Heart left ventricle (tissue), 16 donors: ENCODE measurements around the gene ZNF280D. TPM values are rescaled to one million over a fixed set of nuclear protein-coding genes. Genes with fewer than 3 reads are reported as not detected.
A peak's percentile ranks its signal among the peaks of the same experiment; 100 is the strongest.

ENCODE experiments used
- ATAC-seq, 4 donors: fragments of 200-7000 bp; cut with Tn5 transposase; one replicate each; pipeline ENCODE4 v1.9.1; 2020 to 2022; ENCODE audit warnings: moderate library complexity in 4 of 4, mild to moderate bottlenecking in 3 of 4, moderate number of reproducible peaks in 1 of 4
- DNase-seq, 5 donors: peaks; one replicate each; pipeline ENCODE4 v3.0.0-alpha.2; 2020
- H3K27ac ChIP-seq, 12 donors: fragments of 200-600 bp; sonication (generic) in 4 of 12; one replicate each; pipeline versions ENCODE4 v1.5.0 to v1.8.0; 2016 to 2022; ENCODE audit warnings: mild to moderate bottlenecking in 2 of 12
- H3K27me3 ChIP-seq, 9 donors: fragments of 200-600 bp; sonication (generic) in 2 of 9; one replicate each; pipeline versions ENCODE4 v1.5.1 to v1.8.0; 2016 to 2022; ENCODE audit warnings: mild to moderate bottlenecking in 3 of 9
- H3K36me3 ChIP-seq, 9 donors: fragments of 200-600 bp; sonication (generic) in 2 of 9; one replicate each; pipeline versions ENCODE4 v1.5.0 to v1.8.0; 2018 to 2022; ENCODE audit warnings: mild to moderate bottlenecking in 2 of 9
- H3K4me1 ChIP-seq, 12 donors: fragments of 200-600 bp; sonication (generic) in 4 of 12; one replicate each; pipeline versions ENCODE4 v1.5.0 to v1.8.0; 2016 to 2022; ENCODE audit warnings: mild to moderate bottlenecking in 3 of 12
- H3K4me3 ChIP-seq, 12 donors: fragments of 200-600 bp; sonication (generic) in 4 of 12; one replicate each; pipeline versions ENCODE4 v1.5.0 to v1.8.0; 2017 to 2022; ENCODE audit warnings: mild to moderate bottlenecking in 9 of 12, moderate library complexity in 4 of 12
- H3K9me3 ChIP-seq, 12 donors: fragments of 200-600 bp; sonication (generic) in 4 of 12; one replicate each; pipeline versions ENCODE4 v1.5.0 to v1.8.0; 2016 to 2022; ENCODE audit warnings: mild to moderate bottlenecking in 1 of 12
- CTCF ChIP-seq, 12 donors: fragments of 200-600 bp; sonication (generic) in 4 of 12; IDR thresholded peaks; one replicate each; pipeline versions ENCODE4 v1.5.0 to v1.8.0; 2018 to 2022; ENCODE audit warnings: antibody characterized with exemption in 12 of 12, mild to moderate bottlenecking in 5 of 12
- POLR2A ChIP-seq, 2 donors: fragments of 450-650 bp; IDR thresholded peaks; one replicate each; pipeline ENCODE4 v1.6.1; 2017; ENCODE audit warnings: antibody characterized with exemption in 2 of 2, mild to moderate bottlenecking in 2 of 2, moderate library complexity in 2 of 2
- WGBS, 4 donors: extraction: QIAGEN DNeasy Blood & Tissue Kit in 2 of 4; methylation state at CpG; one replicate each; pipeline versions ENCODE4 v1.1.5 to v1.1.7; 2013 to 2018; 5-methylcytosine and 5-hydroxymethylcytosine counted together
- intact Hi-C, 10 donors: fragments of 100-400 bp; cut with DNase I; formaldehyde crosslinking; loops; one replicate each; pipeline versions ENCODE4 v1.11.1 to v1.14.2; 2022
- polyA plus RNA-seq, 2 donors: library from polyadenylated mRNA; stranded (reverse); fragments of 200-250 nt; gene quantifications; one replicate each; pipeline ENCODE4 v1.2.3, GENCODE V29; 2013
- total RNA-seq, 9 donors: library from RNA; depleted of rRNA in 2 of 9; stranded (reverse); fragments of >200 nt in 2 of 9; fragmentation: NEBNext Ultra II Directional in 3 of 9; extraction: Animal tissue kit (Norgen Biotek cat#: 25700) in 3 of 9; gene quantifications; one replicate each; pipeline versions ENCODE4 v1.1.0 to v1.2.4, GENCODE V29; 2016 to 2023
- donor health status: ischemic (EF 13 %, LVEDD 7.1; RV severe dilation, severe dysfunction).
- donor health status: healthy with polysubstance abuse.
- donor health status: DM: no; HTN: yes; CAD: no.
- donor health status: DM: no; HTN: no; CAD: no.
- donor health status: ischemic (EF 25% LVEDD 6.9; RV normal size, moderate dysfunction).
- donor health status: ischemic (EF 25% LVEDD 5.7; RV mildly dilated, moderate dysfunction).
- donor health status: healthy.
- donor health status: DM: yes; HTN: yes; CAD: no.
- donor health status: ischemic (EF 35%, LVEDD 5.7; RV mildly dilated, moderate dysfunction).
- donor health status: nonischemic (EF 11% LVEDD 7.7; RV severe dilation, severe dysfunction).
- donor health status: DM: yes; HTN: yes; CAD: no.
- donor health status: PGD.
- donor health status: ischemic (EF 29% LVEDD 5.4; RV normal size, mild dysfunction).
- donor health status: nonischemic (EF 23%, LVEDD 6.1; RV moderate dilation, normal function).

The ZNF280D gene
- total and polyA plus RNA-seq, 11 donors = 7.0 to 32.8 (median 23.4) TPM

- Histone ChIP-seq H3K4me1 (peaks cover 0 to 40% (median 34%) of the 10 kb centered on the region in 12 donors), H3K9me3 (peaks cover 0 to 13% (median 0%) of the 10 kb centered on the region in 12 donors), H3K4me3 (peak overlapping the region in 9 of 12 donors; percentile 69 to 83 (median 77)), H3K36me3 (no peaks in the 10 kb centered on the region), H3K27ac (peak overlapping the region in 11 of 12 donors; percentile 96 to 99 (median 98)), H3K27me3 (no peaks in the 10 kb centered on the region)
- DNase-seq (no peak), ATAC-seq (no peak)
- TF ChIP-seq CTCF (IDR thresholded peaks at IDR 0.05) (no peak), POLR2A (IDR thresholded peaks at IDR 0.05) (no peak)
- intact Hi-C loops = loop anchor here in 5 of 10 donors (5.0 to 10.0 kb wide), 5 partner anchors 78 to 181 kb away; partner anchors contain the start of gene TCF12 (in 2 of the 5)
- 91 to 96% (median 92%) methylated on average over 9 of the region's 9 CpGs for WGBS, 4 donors
These were observed 815 bp upstream of the ZNF280D start for GRCh38 chr15:56734013-56734635.

- intact Hi-C loops = loop anchor here in 5 of 10 donors (2.0 to 10.0 kb wide), 6 partner anchors 79 to 182 kb away; partner anchors contain the start of gene TCF12 (in 2 of the 5)
- 0 to 3% (median 0%) methylated on average over 8 of the region's 8 CpGs for WGBS, 4 donors
- no peak for ATAC-seq
- Histone ChIP-seq H3K4me3 (peak overlapping the region; percentile 61 to 88 (median 76)), H3K4me1 (peaks cover 0 to 51% (median 39%) of the 10 kb centered on the region in 12 donors), H3K36me3 (peaks cover 0 to under 1% (median 0%) of the 10 kb centered on the region in 9 donors), H3K27ac (peak overlapping the region; percentile 96 to 99 (median 98)), H3K27me3 (no peaks in the 10 kb centered on the region), H3K9me3 (peaks cover 0 to 13% (median 0%) of the 10 kb centered on the region in 12 donors)
- no peak for DNase-seq
- TF ChIP-seq POLR2A (IDR thresholded peaks at IDR 0.05) (no peak), CTCF (IDR thresholded peaks at IDR 0.05) (no peak)
These were observed 498 bp downstream of the ZNF280D start for GRCh38 chr15:56732886-56733135.

GRCh38 chr15:56732135-56732885 is 999 bp downstream of the ZNF280D start:
- Histone ChIP-seq H3K36me3 (peaks cover 0 to 5% (median 0%) of the 10 kb centered on the region in 9 donors), H3K27ac (peak overlapping the region; percentile 96 to 99 (median 98)), H3K9me3 (peaks cover 0 to 13% (median 0%) of the 10 kb centered on the region in 12 donors), H3K27me3 (no peaks in the 10 kb centered on the region), H3K4me1 (peaks cover 0 to 55% (median 39%) of the 10 kb centered on the region in 12 donors), H3K4me3 (peak overlapping the region; percentile 61 to 88 (median 76))
- WGBS, 4 donors = 1 to 4% (median 3%) methylated on average over 12 of the region's 12 CpGs
- TF ChIP-seq POLR2A (IDR thresholded peaks at IDR 0.05) (no peak), CTCF (IDR thresholded peaks at IDR 0.05) (no peak)
- ATAC-seq (peak in 3 of 4 donors; percentile 25 to 40 (median 39)), DNase-seq (peak in 1 of 5 donors; percentile 21)
- intact Hi-C loops = loop anchor here in 5 of 10 donors (2.0 to 10.0 kb wide), 6 partner anchors 80 to 182 kb away; partner anchors contain the start of gene TCF12 (in 2 of the 5)

- Histone ChIP-seq H3K4me1 (peaks cover 0 to 61% (median 39%) of the 10 kb centered on the region in 12 donors), H3K4me3 (peak overlapping the region in 11 of 12 donors; percentile 61 to 88 (median 77)), H3K36me3 (peaks cover 0 to 12% (median 0%) of the 10 kb centered on the region in 9 donors), H3K27me3 (no peaks in the 10 kb centered on the region), H3K27ac (peak overlapping the region in 11 of 12 donors; percentile 96 to 99 (median 98)), H3K9me3 (peaks cover 0 to 13% (median 0%) of the 10 kb centered on the region in 12 donors)
- no peak for TF ChIP-seq CTCF (IDR thresholded peaks at IDR 0.05)
- no peak for TF ChIP-seq POLR2A (IDR thresholded peaks at IDR 0.05)
- ATAC-seq (no peak), DNase-seq (no peak)
- intact Hi-C loops = loop anchor here in 5 of 10 donors (5.0 to 10.0 kb wide), 5 partner anchors 81 to 183 kb away; partner anchors contain the start of gene TCF12 (in 2 of the 5)
- 64 to 74% (median 69%) methylated on average over 8 of the region's 8 CpGs for WGBS, 4 donors
These were observed 1.8 kb downstream of the ZNF280D start for GRCh38 chr15:56731548-56731947.
